ENCODE data around the gene CMBL.
"Not testable (repeated sequence)": the region's sequence is repeated elsewhere in the genome, so short reads cannot be mapped to it uniquely, and the experiment has no call there.

CMBL gene

DNA sequence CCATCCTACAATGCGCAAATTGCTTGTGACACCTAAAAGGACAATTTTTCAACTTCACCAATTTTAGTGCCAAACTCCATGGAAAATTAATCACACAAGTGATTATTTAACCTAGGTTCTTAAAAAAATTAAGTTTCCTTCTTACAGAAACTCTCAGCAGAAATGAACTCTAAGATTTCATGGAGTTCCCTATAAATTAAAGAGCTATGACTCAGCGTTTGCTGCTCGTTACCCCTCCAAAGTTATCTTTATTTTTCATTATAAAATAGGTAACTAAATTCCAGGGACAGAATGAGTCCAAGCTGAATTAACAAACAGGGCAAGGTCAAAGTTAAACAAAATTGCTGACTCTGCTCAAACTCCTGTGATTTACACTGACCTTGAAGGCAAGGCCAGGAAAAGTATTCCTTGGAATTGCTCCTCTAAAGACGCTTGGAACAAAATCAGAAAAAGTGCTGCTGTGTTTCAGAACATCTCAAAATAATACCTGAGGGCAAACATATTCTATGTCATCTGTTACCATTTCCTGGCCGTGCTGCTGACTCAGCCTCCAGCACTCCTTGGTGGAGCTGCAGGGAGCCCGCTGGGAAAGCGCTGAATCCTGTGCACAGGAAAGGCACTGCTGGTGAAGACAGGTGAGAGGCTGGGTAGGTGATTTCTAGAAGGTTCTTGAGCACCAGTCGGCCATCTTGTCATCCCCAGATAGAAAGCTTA is 2.5 kb upstream of the CMBL start:
- DNase-seq, result no peak

DNA sequence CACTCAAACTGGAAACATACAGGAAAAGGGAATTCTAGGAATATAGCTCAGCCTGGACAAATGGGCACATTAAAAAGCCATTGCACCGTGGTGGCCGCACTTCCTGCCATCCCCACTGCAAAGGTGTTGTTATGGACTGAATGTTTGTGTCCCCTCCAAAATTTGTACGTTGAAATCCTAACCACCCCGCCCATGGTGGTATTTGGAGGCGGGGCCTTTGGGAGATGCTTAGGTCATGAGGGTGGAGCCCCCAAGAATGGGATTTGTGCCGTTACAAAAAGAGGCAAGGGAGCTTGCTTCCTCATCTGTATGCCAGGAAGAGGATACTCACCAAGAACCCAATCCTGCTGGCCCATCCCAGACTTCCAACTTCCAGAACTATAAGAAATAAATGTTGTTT is 1.1 kb upstream of the CMBL start:
- DNase-seq, result no peak

DNA sequence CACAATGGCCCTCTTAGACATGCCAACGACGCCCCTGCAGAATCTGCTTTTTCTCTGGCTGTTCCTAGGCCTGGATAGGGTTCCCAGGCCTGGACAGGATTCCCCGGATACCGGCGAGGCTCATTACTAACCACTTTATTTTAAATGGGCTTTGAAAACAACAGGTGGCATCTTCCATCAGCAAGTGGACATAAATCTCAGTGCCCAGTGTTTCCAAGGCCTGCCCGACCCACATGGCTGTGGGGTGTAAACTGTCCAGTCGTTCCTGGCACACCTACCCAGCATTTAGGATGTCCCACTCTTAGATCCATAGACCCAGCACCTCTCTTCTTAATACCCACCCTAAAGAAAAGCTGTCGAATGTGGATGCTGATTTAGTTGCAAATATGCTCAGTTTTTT is 896 bp downstream of the CMBL start:
- no peak for DNase-seq

DNA sequence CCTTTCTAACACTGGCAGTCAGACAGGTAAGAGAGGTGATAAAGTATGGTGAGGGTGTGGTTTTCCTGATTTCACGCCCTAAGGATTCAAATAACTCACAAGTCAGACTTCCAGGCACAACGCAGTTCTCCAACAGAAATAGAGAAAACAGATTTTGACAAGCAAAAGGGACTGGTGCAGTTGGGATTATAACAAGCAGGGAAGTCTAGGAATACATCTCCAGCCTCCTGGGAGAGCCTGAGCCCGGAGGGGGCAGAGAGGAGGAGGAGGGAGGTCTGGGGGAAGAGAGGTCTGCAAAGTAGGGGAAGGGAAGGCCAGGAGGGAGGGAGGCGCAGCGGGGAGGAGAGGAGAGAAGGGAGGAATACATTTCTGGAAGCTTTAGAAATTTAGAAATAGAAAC is 1.6 kb downstream of the CMBL start:
- DNase-seq, result no peak

DNA sequence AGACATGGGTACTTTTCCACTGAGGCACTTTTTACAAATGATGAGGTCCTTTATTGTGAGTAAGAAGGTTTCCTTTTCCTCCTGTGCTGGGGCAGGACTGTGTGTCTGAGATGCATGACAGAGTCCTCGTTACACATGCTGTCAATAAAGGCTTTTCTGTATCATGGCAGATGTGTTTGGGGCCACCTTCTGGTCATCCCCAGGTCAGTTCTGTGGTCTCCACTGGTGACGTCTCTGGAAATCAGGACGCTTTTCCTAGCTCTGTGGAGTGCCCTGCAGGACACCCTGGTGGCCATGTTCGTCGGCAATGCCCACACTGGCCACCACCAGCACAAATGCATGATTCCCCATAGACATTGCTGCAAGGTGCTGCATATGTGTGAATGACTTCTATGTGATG is 2.8 kb downstream of the CMBL start:
- DNase-seq, result no peak

DNA sequence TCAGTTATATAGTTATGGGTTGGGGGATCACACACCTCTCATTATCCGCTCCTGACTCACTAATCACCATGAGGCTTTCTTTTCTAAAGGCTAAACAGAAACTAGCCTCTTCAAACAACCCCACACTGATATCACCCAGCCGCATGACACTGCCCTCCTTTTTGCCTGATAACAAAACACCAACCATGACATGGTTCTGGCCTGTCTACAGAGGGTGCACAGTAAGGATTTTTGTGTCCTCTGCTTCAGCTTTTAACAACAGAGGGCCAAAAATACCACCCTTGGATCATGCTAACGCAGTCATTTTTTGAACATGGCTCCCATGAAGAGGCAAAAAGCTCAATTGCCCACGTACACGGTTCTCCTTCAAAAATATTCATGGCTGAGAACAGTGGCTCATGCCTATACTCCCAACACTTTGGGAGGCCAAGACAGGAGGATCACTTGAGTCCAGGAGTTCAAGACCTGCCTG is 4.0 kb downstream of the CMBL start:
- no peak for DNase-seq

DNA sequence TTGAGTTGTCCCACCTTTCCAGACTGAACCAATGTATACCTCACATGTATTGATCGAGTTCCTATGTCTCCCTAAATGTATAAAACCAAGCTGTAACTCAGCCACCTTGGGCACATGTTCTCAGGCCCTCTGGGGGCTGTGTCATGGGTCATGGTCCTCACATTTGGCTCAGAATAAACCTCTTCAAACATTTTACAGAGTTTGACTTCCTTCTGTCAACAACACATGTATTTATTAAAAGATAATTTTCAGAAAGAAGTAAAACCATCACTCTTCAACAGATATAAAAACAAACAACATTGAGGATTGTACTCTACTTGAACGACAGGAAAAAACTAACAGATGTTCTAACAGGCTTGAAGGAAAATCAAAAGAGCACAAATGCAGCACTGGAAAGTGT is 4.5 kb downstream of the CMBL start:
- DNase-seq, result no peak

DNA sequence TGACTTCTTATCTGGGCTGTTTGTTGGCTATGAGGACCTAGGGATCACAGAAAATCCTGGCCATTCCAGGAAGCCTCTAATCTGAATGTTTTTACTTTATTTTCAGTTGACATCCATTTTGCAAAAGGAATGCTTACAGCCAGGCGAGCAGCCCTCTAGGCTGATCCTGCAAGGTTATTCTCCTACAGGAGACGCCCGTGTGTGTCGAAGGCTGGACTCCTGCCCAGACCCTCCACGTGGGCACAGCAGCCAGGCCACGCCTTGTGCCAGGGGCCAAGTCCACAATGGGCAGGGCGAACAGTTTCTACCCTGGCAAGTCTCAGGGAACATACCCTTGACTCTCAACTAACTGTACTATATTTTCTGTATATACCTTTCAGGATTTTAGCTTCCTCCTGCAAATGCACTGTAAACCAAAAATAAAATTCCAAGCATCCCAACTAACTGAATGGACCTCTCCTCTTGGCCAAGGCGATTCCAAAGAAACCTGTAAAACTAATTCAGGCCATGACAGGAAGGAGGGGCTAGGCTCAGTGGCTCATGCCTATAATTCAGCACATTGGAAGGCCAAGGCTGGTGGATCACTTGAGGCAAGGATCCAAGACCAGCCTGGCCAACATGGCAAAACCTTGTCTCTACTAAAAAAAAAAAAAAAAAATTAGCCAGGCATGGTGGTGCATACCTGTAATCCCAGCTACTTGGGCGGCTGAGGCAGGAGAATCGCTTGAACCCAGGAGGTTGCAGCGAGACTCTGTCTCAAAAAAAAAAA is 5.7 kb downstream of the CMBL start:
- DNase-seq, result no peak

DNA sequence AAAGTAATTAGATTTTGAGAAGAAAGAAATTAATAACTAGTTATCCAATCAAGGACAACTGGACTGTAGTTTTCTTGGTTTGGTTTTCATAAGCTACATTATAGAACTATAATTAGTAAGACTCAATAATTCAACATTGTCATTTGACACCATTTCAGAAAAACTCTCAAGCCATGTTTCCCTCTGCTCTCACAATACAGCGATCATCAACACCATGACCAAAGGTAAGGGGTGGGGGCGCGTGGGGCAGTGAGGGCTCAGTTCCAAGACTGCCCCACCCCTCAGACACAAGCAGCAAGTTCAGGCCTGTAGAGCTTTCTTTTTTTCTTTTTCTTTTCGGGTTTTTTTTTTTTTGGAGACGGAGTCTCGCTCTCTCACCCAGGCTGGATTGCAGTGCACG is 6.4 kb downstream of the CMBL start:
- DNase-seq, result no peak

DNA sequence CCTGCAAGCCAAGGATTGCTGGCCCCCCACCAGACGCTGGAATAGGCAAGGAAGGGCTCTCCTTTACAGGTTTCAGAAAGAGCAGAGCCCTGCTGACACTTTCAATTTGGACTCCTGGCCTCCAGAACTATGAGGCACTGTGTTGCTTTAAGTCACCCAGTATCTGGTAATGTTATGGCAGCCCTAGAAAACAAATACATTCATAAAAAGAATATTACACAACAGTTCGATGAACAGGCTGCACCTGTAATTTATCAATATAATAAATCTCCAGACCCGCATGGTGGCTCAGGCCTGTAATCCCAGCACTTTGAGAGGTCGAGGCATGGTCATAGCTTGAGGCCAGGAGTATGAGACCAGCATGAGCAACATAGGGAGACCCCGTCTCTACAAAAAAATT is 7.5 kb downstream of the CMBL start:
- DNase-seq, result no peak

DNA sequence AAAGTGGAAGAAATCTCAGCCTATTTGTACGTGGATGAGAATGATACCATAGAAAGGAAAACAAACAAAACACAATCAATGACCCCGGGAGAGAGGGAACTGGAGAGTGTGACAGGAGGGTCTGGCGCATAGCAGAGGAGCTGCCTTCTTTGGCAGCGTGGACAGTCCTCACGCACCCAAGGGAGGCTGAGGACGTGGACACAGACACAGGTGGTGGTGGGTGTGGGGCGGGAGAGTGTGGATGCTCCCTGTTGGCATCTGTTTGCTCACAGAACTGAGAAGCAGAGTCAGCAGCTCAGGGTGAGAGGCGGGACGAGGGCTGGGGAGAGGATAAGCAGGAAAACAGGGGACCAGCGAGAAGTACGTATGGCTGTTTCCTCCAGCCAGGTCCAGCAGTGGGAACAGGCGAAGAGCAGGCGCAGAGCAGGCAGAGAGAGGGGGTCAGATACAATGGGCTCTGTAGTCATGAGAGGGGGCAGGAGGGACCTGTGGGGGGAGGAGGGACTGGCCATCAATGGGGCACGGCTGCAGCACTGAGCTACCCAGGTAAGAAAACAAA is 10.0 kb downstream of the CMBL start:
- DNase-seq, result no peak

DNA sequence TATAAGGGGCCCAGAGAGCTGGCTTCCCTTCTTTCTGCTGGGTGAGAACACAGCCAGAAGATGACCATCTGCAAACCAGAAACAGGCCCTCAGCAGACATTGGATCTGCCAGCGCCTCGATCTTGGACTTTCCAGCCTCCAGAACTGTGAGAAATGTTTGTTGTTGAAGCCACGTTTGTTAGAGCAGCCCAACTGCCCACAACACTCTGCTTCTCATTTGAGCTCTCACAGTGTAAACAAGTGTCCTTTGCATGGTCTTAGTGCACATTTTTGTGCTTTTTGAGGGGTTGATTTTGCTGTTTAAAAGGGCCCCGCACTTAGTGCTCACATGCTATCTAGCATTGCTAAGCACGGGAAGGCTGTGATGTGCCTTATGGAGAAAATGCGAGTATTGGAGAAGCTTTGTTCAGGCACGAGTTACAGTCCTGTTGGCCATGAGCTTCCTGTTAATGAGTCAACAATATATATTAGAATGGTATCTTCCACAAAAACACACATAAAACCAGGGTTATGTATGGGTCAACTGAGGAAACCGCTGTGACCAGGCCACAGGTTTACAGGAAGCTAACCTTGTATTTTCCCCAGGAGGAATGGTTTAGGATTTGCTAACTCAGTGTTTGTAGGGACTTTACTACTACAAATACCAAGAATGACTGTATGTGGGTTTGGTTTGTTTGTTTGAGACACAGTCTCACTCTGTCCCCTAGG is 11.9 kb downstream of the CMBL start:
- DNase-seq, result no peak

DNA sequence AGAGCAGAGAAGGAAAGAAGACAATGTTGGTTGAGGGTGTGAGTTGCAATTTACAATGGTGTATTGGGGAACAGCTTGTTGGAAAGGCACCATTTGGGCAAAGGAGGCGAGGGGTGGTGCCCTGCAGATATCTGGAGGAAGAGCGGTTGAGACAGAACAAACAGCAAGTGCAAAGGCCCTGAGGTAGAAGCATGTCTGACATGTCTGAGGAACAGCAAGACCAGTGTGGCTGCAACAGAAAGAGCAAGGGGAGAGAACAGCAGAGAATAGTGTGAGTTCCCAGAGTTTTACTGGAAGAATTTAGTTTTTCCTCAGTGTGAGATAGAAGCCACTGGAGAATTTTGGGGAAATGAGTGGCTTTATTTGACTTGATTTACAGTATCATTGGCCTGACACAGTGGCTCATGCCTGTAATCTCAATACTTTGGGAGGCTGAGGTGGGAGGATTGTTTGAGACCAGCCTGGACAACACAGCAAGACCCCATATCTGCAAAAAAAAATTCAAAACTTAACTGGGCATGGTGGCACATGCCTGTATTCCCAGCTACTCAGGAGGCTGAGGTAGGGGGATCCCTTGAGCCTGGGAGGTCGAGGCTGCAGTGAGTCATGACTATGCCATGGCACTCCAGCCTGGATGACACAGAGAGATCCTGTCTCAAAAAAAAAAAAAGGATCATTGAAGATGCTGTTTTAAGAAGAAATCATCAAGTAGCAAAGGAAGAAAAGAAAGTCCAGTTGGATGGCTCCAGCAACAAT is 13.6 kb downstream of the CMBL start:
- DNase-seq, result no peak

DNA sequence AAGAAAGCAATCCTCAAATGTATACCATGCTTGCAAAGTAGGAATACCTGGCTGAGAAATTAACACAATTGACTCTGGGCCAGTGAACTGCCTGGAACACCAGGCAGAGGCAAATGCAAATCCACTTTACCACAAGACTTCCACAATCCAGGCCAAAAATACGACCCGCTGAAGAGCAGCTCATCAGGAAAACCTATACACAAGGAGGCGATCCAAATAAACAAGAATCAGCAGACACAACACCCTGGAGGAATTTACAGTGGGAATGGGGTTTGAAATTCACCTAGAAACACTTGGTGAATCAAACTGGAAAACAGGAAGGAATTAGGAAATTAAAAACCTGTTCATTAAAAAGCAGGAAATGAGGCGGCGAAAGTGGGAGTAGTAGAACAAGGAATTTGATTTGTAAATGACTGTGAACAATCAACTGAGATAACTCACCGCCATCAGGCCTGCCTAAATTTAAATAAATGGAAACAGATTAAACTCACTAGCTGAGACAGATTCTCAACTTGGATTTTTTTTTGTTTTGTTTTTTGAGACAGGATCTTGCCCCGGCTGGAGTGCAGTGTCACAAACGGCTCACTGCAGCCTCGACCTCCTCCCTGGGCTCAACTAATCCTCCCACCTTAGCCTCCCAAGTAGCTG is 15.9 kb downstream of the CMBL start:
- DNase-seq, result no peak

DNA sequence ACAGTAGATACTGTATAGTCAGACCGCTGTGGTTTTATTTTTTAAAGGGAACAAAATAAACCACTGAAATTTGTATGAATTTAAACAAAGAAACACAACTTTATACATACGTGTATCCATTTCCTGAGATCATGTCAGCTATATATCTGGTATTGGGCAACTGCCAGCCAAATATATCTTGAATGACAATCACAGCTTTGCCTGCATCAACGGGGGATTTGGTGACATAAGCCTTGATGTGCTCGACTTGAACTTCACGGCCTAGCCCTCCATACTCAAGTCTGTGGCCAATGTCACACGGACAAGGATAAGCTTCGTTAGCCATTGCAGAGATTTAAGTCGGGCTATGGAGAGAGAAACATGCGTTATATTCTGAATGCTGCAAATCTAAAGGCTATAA is 17.3 kb downstream of the CMBL start:
- DNase-seq, result no peak

DNA sequence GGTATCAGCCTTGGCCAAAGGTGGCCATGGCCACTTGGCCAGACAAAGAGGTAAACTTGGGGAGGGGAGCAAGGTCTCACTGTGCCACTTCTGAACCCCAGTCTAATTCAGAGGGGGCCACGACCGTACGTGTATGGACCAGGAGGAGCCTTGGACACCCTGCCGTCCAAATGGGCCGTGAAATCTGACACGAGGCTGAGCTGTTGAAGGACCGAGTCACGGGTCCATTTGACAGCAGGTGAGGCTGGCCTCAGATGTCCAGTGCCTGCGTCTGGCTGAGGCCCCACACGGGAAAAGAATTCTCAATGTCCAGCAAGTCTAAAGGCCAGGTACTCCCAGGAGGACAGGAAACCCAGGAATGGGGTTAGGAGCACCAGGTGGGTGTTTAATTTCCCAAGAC is 17.7 kb downstream of the CMBL start:
- DNase-seq, result no peak

DNA sequence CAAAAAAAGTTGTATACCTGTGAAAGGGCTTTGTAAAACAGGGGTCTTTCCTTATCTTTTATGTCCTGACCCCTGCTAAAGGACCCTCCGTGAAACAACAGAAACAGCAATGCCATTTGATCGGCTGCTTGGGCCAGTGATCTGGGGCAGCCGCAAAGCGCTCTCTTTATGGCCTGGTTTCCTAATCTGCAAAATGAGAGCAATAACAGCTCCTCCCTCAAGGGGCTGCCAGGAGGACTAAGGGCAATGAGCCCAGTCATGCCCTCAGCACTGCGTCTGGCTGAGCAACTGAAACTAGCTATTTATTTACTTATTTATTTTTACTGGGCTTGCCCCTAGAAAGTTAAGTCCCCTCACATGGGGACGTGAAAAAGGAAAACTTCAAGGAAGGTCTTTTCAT is 18.3 kb downstream of the CMBL start:
- DNase-seq, result no peak

DNA sequence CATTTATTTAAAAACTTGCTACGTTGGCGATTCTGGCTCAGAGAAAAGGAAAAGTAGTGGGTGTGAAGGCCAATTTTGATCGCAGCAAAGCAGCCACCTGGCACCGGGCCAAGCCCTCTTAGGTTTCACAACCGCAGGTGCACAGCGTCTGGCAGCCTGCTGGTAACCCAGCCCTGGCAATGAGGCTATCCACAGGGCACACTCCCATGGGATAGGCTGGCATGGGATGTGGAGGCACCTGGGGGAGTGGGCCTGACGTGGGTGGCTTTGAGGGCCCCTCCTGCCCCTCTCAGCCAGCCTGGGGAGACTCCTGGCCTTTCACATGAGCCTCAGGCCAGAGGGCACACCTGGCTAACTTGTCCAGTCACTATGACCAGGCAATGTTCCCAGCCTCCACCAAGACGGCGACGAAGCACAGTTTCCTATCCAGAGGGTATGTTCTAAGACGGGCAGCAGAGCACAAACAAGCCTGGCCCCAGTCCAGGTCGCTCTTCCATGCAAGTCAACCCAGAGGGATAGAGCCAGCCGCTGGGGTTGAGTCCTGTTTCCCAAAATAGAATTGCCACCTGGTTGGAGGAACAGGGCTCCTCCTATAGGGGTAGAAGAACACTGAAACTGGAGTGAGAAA is 19.0 kb downstream of the CMBL start:
- DNase-seq, result no peak

DNA sequence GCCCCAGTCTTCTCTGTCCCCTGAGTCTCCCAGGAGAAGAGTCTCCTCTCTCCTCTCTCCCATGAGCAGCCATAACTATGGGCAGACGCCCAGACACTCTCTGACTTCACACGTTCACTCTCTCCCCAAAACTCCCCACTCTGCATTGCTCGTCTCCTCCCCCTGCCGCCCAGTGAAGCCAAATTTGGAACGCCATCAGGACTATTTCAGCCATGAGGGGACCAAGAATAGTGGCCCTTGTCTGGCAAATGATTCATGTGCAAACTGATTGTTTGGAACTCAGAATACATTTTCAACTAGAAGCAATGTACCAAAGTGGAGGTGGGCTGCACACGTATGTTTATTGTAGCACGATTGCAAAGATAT is 20.9 kb downstream of the CMBL start:
- no peak for DNase-seq

DNA sequence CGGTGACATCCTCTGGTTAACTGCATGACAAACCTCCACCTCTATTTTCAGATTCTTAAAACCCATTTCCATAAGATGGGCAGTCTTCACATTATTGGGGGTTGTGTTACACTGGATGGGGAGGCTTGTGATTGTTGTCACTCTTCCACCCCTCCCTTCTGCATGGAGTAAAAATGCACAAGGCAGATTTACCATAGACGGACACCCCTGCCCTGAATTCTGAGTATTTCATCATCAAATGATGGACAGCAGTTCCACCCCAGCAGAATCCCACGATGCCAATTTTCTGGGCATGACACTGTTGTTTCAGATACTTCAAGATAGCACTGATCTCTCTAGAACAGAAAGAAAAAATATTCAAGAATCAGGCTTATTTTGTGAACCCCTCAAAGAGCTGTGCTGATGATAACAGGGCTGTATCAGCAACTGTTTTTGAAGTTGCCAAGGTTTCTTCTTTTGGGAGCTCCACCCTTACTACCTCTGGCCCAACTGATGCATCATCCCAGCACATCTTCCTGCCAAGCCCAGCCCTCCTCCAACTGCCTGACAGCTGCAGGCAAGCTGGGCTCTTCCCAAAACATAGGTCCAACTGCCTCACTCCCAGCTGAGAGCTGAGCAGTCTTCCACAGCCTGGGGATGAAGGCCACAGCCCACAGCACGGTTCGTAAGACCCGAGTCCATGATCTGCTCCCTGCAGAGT is 21.4 kb downstream of the CMBL start:
- no peak for DNase-seq

DNA sequence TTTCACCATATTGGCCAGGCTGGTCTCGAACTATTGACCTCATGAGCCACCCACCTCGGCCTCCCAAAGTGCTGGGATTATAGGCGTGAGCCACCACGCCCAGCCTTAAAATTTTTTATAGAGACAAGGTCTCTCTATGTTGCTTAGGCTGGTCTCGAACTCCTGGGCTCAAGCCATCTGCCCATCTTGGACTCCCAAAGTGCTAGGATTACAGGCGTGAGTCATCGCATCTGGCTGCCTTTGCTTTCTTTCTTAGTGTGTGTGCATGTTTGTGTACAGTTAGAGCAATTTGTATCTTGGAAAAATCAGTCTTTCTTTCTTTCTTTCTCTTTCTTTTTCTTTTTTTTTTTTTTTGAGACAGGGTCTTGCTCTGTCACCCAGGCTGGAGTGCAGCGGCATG is 22.3 kb downstream of the CMBL start:
- DNase-seq, result not testable (repeated sequence)

All from NK-92 treated with Interleukin-12 subunit alpha and Interleukin-12 subunit beta, amount 100 ng/mL, for 24 hours (cell line).